ENCODE results near the gene KIF6. TPM values are rescaled to one million over a fixed set of nuclear protein-coding genes. Genes with fewer than 3 reads are reported as not detected.

KIF6 gene
- total RNA-seq, 1 experiment from 2014 or later, result not detected

DNA sequence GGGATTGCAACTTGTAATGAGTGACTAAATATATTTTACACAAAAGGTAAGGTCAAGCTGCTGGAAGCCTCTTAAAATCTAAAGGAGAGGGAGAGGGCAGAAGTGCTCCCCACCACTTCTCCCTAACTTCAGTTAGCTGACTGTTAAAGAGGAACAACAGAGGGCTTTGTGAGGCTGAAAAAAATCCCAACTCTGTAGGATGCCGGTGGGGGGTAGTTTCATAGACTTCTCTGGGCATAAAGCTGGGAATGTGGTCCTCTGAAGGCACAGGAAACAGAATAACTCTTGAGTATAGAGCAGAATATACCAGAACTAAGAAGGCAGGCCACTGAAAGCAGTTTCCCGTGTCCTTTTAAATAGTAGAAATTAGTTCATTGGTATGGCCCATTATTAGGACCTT lies 71.6 kb downstream of the KIF6 start:
- Histone ChIP-seq H3K9me2 (ENCODE audit: insufficient read depth) (no peaks in the 10 kb centered on the region), H2AFZ (ENCODE audit: low read depth, low read length, poor library complexity, severe bottlenecking) (no peak overlapping the region), H3K27me3 (ENCODE audit: insufficient read depth, low read length) (peaks cover 51% of the 10 kb centered on the region), H3K4me1 (ENCODE audit: control insufficient read depth in 1 of 2, insufficient read depth in 2 of 2, low read length in 2 of 2) (no peaks in the 10 kb centered on the region), H4K20me1 (ENCODE audit: insufficient read depth) (no peaks in the 10 kb centered on the region), H3K79me2 (ENCODE audit: insufficient read depth, low read length) (no peaks in the 10 kb centered on the region), H3K4me3 (replicated peaks in 1 of 2; ENCODE audit: low read depth in 1 of 2, low read length in 2 of 2) (no peak overlapping the region), H3K4me2 (ENCODE audit: low read length) (no peak overlapping the region), H3K27ac (ENCODE audit: low read depth, low read length) (no peak overlapping the region), H3K9ac (ENCODE audit: low read length) (no peak overlapping the region), H3K36me3 (ENCODE audit: control insufficient read depth in 1 of 2, insufficient read depth in 2 of 2, low read length in 2 of 2) (no peaks in the 10 kb centered on the region), H3K9me3 (ENCODE audit: control insufficient read depth in 1 of 2, insufficient read depth in 1 of 2, low read depth in 1 of 2, low read length in 2 of 2) (no peaks in the 10 kb centered on the region)
- TF ChIP-seq POLR2A (IDR thresholded peaks at IDR 0.05; ENCODE audit: borderline replicate concordance, extremely low read depth, insufficient read depth, insufficient read length), result no peak
- TF ChIP-seq CEBPB (IDR thresholded peaks at IDR 0.05; ENCODE audit: low read depth), result no peak
- TF ChIP-seq JUND (IDR thresholded peaks at IDR 0.05), result no peak
- TF ChIP-seq SP1 (IDR thresholded peaks at IDR 0.05; ENCODE audit: low read depth), result no peak
- TF ChIP-seq SIN3A (IDR thresholded peaks at IDR 0.05; ENCODE audit: low read depth), result no peak
- ATAC-seq, result no peak
- RAD21 ChIA-PET (ENCODE audit: low non-redundant PET in 1 of 2, low total read pairs in 2 of 2, uncharacterized antibody in 2 of 2, unreplicated experiment in 2 of 2), result no interaction called here
- intact Hi-C loops (cut with micrococcal nuclease), result no loop called here
- BruUV-seq (replicated peaks), result no TSS peak
- no peak for DNase-seq (ENCODE audit: low read depth, low spot score)
- CTCF ChIA-PET, result no interaction called here
- POLR2A ChIA-PET, result no interaction called here

DNA sequence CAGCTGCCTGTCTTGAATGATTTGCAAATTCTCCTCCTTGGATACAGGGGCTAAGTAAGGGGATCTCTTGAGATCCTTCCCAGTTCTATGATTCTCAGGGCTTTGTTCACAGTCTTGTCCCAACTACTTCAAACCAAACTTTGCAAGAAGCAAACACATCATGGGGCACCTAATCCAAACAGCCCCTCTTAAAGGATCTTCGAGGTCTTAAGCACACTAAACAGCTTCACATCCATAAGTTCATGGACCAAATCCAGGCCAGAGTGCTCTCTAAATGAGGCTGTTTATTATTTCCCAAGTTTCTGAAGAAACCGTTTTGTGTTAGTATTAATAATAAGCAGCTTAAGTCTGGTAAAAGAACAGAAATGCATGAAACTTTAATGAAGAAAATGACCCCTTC lies 75.2 kb downstream of the KIF6 start:
- RAD21 ChIA-PET (ENCODE audit: low non-redundant PET in 1 of 2, low total read pairs in 2 of 2, uncharacterized antibody in 2 of 2, unreplicated experiment in 2 of 2), result no interaction called here
- no peak overlapping the region for H3K9ac ChIP-seq (ENCODE audit: low read length)
- H3K79me2 ChIP-seq (ENCODE audit: insufficient read depth, low read length), result no peaks in the 10 kb centered on the region
- no TSS peak for BruUV-seq (replicated peaks)
- DNase-seq (ENCODE audit: low read depth, low spot score) (no peak), ATAC-seq (no peak)
- H3K36me3 ChIP-seq (ENCODE audit: control insufficient read depth in 1 of 2, insufficient read depth in 2 of 2, low read length in 2 of 2), result no peaks in the 10 kb centered on the region
- H3K4me3 ChIP-seq (replicated peaks in 1 of 2; ENCODE audit: low read depth in 1 of 2, low read length in 2 of 2), result no peak overlapping the region
- H3K27me3 ChIP-seq (ENCODE audit: insufficient read depth, low read length), result peaks cover 50% of the 10 kb centered on the region
- POLR2A ChIA-PET, result no interaction called here
- intact Hi-C loops (cut with micrococcal nuclease), result no loop called here
- no peaks in the 10 kb centered on the region for H3K9me3 ChIP-seq (ENCODE audit: control insufficient read depth in 1 of 2, insufficient read depth in 1 of 2, low read depth in 1 of 2, low read length in 2 of 2)
- H4K20me1 ChIP-seq (ENCODE audit: insufficient read depth), result no peaks in the 10 kb centered on the region
- H3K9me2 ChIP-seq (ENCODE audit: insufficient read depth), result no peaks in the 10 kb centered on the region
- H3K4me1 ChIP-seq (ENCODE audit: control insufficient read depth in 1 of 2, insufficient read depth in 2 of 2, low read length in 2 of 2), result no peaks in the 10 kb centered on the region
- H3K4me2 ChIP-seq (ENCODE audit: low read length), result no peak overlapping the region
- CTCF ChIA-PET, result no interaction called here
- no peak overlapping the region for H3K27ac ChIP-seq (ENCODE audit: low read depth, low read length)
- no peak overlapping the region for H2AFZ ChIP-seq (ENCODE audit: low read depth, low read length, poor library complexity, severe bottlenecking)
- TF ChIP-seq SP1 (IDR thresholded peaks at IDR 0.05; ENCODE audit: low read depth) (no peak), SRF (IDR thresholded peaks at IDR 0.05; ENCODE audit: low read depth) (no peak), MAX (IDR thresholded peaks at IDR 0.05) (no peak), TCF7L2 (IDR thresholded peaks at IDR 0.05; ENCODE audit: borderline replicate concordance, extremely low read depth, insufficient read depth, insufficient read length) (no peak), POLR2A (IDR thresholded peaks at IDR 0.05; ENCODE audit: borderline replicate concordance, extremely low read depth, insufficient read depth, insufficient read length) (no peak), SIN3A (IDR thresholded peaks at IDR 0.05; ENCODE audit: low read depth) (no peak), EZH2 (IDR thresholded peaks at IDR 0.05) (no peak), CEBPB (IDR thresholded peaks at IDR 0.05; ENCODE audit: low read depth) (no peak), ZNF274 (IDR thresholded peaks at IDR 0.05; ENCODE audit: low read depth, low read length) (no peak), FOSL1 (IDR thresholded peaks at IDR 0.05; ENCODE audit: low read depth) (no peak), JUND (IDR thresholded peaks at IDR 0.05) (no peak), CBX3 (IDR thresholded peaks at IDR 0.05; ENCODE audit: low read depth) (no peak), EGR1 (IDR thresholded peaks at IDR 0.05; ENCODE audit: low read depth) (no peak)
- TF ChIP-seq, protein P1, sequence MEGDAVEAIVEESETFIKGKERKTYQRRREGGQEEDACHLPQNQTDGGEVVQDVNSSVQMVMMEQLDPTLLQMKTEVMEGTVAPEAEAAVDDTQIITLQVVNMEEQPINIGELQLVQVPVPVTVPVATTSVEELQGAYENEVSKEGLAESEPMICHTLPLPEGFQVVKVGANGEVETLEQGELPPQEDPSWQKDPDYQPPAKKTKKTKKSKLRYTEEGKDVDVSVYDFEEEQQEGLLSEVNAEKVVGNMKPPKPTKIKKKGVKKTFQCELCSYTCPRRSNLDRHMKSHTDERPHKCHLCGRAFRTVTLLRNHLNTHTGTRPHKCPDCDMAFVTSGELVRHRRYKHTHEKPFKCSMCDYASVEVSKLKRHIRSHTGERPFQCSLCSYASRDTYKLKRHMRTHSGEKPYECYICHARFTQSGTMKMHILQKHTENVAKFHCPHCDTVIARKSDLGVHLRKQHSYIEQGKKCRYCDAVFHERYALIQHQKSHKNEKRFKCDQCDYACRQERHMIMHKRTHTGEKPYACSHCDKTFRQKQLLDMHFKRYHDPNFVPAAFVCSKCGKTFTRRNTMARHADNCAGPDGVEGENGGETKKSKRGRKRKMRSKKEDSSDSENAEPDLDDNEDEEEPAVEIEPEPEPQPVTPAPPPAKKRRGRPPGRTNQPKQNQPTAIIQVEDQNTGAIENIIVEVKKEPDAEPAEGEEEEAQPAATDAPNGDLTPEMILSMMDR (IDR thresholded peaks at IDR 0.05 in 2 of 3, conservative IDR thresholded peaks at IDR 0.05 in 1 of 3; ENCODE audit: borderline replicate concordance in 1 of 3, insufficient read depth in 1 of 3, low read depth in 2 of 3, low read length in 2 of 3), result no peak
